Tibial nerve (tissue), 3 donors: ENCODE data around the gene GADD45A.

ENCODE experiments used
- POLR2A ChIP-seq, 2 donors: fragments of 450-650 bp; IDR thresholded peaks; one replicate each; pipeline ENCODE4 v1.6.1; 2017; ENCODE audit warnings: antibody characterized with exemption in 2 of 2, mild to moderate bottlenecking in 2 of 2, moderate library complexity in 2 of 2
- TF ChIP-seq, protein P1 (sequence below), 5 experiments: fragments of 200-600 bp in 3 of 5; fragments of 450-650 bp in 2 of 5; sonication (generic) in 3 of 5; IDR thresholded peaks; one replicate each; pipeline ENCODE4 v1.5.1; 2016 to 2019; ENCODE audit warnings: antibody characterized with exemption in 5 of 5, mild to moderate bottlenecking in 3 of 5, moderate library complexity in 2 of 5

DNA sequence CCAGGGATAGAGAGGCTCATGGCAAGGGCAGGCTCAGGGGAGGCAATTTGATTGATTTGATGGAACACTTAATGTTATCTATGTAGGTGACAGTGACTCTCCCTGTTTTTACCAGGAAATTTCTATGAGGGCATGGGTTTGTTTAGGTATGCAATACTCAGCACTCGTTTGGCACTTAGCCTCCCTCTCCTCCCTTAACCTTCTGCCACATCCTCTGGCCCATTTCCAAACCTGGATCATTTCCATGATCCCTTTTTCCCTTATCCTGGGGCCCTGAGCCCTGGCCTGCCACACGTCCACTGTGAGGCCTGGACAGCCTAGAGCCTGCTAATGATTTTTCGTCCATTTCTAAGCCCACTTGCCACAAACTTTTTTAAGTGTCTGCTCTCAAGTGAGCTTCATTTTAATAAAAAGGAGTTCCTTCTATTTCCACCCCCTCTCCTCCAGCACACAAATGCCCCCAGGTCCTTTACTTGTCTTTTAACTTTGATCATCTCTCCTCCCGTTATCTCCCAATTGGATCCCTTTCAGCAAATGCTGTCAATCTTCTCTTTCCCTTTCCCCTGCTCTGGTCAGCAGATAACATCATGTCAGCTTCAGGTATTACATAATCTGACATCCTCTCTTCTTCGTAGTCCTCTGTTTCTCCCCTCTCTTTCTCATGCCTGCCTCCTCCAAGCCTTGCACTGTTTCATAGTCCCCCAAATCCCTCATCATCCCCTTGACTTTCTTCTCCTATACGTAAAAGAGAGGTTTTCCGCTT lies 37.8 kb upstream of the GADD45A start:
- TF ChIP-seq POLR2A (IDR thresholded peaks at IDR 0.05): no peak
- TF ChIP-seq, protein P1, sequence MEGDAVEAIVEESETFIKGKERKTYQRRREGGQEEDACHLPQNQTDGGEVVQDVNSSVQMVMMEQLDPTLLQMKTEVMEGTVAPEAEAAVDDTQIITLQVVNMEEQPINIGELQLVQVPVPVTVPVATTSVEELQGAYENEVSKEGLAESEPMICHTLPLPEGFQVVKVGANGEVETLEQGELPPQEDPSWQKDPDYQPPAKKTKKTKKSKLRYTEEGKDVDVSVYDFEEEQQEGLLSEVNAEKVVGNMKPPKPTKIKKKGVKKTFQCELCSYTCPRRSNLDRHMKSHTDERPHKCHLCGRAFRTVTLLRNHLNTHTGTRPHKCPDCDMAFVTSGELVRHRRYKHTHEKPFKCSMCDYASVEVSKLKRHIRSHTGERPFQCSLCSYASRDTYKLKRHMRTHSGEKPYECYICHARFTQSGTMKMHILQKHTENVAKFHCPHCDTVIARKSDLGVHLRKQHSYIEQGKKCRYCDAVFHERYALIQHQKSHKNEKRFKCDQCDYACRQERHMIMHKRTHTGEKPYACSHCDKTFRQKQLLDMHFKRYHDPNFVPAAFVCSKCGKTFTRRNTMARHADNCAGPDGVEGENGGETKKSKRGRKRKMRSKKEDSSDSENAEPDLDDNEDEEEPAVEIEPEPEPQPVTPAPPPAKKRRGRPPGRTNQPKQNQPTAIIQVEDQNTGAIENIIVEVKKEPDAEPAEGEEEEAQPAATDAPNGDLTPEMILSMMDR (IDR thresholded peaks at IDR 0.05): no peak
